Measurements from ENCODE around the gene PMEL. TPM values are rescaled to one million over a fixed set of nuclear protein-coding genes. Genes with fewer than 3 reads are reported as not detected.

Gene PMEL
- total RNA-seq, 3 donors from 2014 or later: 1.3 to 4.4 (median 3.4) TPM

DNA sequence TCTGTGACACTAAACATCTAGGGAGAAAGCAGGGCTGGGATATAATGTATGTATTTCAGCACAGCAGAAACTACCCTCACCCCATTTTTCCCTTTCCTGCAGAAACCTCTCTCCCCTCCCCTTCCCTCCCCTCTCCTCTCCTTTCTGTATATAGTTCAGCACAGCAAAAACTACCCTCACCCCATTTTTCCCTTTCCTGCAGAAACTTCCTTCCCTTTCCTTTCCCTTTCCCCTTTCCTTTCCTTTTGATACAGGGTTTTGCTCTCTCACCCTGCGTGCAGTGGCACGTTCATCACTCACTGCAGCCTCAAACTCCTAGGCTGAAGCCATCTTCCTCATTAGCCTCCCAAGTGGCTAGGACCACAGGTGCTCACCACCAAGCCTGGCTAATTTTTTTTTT, 2.1 kb downstream of the PMEL start:
- DNase-seq (no peak), ATAC-seq (no peak)
- no peaks in the 10 kb centered on the region for H3K9me3 ChIP-seq
- TF ChIP-seq, protein P1, sequence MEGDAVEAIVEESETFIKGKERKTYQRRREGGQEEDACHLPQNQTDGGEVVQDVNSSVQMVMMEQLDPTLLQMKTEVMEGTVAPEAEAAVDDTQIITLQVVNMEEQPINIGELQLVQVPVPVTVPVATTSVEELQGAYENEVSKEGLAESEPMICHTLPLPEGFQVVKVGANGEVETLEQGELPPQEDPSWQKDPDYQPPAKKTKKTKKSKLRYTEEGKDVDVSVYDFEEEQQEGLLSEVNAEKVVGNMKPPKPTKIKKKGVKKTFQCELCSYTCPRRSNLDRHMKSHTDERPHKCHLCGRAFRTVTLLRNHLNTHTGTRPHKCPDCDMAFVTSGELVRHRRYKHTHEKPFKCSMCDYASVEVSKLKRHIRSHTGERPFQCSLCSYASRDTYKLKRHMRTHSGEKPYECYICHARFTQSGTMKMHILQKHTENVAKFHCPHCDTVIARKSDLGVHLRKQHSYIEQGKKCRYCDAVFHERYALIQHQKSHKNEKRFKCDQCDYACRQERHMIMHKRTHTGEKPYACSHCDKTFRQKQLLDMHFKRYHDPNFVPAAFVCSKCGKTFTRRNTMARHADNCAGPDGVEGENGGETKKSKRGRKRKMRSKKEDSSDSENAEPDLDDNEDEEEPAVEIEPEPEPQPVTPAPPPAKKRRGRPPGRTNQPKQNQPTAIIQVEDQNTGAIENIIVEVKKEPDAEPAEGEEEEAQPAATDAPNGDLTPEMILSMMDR (IDR thresholded peaks at IDR 0.05): no peak
- no peak overlapping the region for H3K4me3 ChIP-seq
- H3K4me1 ChIP-seq (ENCODE audit: low read depth): peaks cover 5% of the 10 kb centered on the region
- H3K36me3 ChIP-seq (ENCODE audit: low read depth): no peaks in the 10 kb centered on the region
- intact Hi-C loops (cut with DNase I, micrococcal nuclease): no loop called here

DNA sequence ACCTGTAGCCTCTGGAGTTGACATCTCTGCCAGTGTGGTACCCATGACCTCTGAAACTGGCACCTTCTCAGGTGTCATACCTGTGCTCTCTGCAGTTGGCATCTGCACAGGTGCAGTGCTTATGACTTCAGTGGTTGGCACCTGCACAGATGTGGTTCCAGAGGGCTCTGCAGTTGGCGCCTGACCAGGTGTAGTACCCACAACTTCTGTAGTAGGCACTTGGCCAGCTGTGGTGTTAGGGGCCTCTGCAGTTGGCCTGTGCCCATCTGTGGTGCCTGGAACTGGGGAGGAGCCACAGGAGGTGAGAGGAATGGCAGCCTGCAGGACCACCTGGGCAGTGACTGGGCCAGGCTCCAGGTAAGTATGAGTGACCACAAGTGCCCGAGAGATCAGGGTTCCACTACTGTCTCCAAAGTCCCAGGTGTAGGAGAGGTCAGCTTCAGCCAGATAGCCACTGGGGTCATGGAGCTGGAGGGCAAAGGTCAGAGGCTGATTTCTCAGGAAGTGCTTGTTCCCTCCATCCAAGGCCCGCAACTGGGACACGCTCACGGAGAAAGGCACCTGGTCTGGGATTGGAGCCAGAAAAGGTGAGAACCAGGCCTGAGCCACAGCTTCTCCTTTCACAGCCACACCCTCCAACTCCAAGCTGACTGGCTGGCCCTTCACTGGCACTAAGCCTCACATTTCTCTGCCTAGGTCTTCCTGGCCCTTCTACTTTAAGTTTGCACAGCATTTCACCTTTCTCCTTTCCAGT, 8.6 kb downstream of the PMEL start:
- no peak overlapping the region for H3K4me3 ChIP-seq
- H3K9me3 ChIP-seq: no peaks in the 10 kb centered on the region
- H3K4me1 ChIP-seq (ENCODE audit: low read depth): peaks cover 4% of the 10 kb centered on the region
- H3K36me3 ChIP-seq (ENCODE audit: low read depth): no peaks in the 10 kb centered on the region
- intact Hi-C loops (cut with DNase I, micrococcal nuclease): no loop called here
- ATAC-seq (peak; percentile 86), DNase-seq (peak in 2 of 3 donors; percentile 55 to 73)
- TF ChIP-seq, protein P1 (IDR thresholded peaks at IDR 0.05): no peak

DNA sequence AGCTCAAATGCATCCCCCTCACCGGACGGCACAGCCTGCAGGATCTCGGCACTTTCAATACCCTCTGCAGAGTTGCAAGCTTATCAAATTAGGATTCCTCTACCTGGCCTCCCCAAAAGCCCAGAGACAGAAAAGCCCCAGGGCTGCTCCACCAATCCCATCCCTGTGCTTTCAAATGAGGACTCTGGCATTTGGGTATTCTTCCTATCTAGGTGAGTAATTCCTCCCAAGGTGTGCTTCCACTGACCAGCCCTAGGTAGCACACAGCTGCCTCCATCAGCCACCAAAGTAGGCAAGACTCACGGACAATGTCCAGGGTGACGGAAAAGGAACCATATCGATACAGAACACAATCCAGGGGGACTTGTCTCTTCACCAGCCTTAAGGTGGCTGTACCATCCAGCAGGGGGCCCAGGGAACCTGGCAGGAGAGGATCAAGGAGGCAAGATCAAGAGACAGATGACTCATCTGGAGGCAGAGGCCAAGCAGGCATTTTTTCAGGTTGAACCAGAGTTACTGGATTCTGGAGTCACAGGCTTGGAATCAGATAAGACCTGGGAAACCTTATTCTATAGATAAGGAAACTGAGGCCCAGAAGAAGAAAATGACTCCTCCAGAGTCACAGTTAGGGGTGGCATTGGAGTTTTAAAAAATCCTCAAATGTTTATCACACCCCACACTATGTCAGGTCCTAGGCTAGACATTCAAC, 9.9 kb downstream of the PMEL start:
- H3K4me3 ChIP-seq: no peak overlapping the region
- DNase-seq: peak in 1 of 3 donors; percentile 39
- no peaks in the 10 kb centered on the region for H3K9me3 ChIP-seq
- peaks cover 6% of the 10 kb centered on the region for H3K36me3 ChIP-seq (ENCODE audit: low read depth)
- TF ChIP-seq, protein P1 (IDR thresholded peaks at IDR 0.05): no peak
- ATAC-seq: peak; percentile 65
- H3K4me1 ChIP-seq (ENCODE audit: low read depth): peaks cover 4% of the 10 kb centered on the region
- intact Hi-C loops (cut with DNase I, micrococcal nuclease): no loop called here

DNA sequence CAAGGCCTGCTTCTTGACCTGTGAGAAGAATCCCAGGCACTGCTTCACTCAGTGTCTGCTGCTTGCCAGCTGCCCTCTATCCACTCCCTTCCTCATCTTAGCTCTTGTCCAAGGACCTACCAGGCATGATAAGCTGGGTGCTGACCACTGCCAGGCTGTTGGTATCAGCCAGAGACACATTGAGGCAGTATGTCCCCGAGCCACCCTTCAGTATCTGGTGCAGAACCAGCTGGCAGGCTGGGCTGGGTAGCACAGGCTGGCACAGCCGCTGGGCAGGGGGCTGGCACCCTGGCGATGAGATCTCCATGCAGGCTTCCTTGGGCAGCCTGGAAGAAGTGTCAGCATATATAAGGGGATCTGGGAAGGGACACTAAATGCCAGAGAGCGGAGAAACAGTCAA, 10.5 kb downstream of the PMEL start:
- ATAC-seq: no peak
- intact Hi-C loops (cut with DNase I, micrococcal nuclease): no loop called here

DNA sequence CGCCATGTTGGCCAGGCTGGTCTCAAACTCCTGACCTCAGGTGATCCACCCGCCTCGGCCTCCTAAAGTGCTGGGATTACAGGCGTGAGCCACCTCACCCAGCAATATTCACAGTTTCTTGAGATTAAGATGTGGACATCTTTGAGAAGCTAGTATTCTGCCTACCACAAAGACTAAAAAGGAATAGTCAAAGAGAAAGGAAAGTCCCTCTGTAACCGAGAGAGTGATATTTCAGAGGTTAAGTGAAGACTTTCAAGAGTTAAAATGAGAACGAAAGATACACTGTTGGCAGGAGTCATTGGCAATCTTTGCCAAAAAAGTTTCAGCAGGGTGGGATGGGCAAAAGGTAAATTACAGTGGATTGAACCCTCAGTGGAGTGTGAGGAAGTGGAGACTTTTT, 19.3 kb downstream of the PMEL start:
- Histone ChIP-seq H3K4me3 (no peak overlapping the region), H3K4me1 (ENCODE audit: low read depth) (no peaks in the 10 kb centered on the region), H3K9me3 (no peaks in the 10 kb centered on the region), H3K36me3 (ENCODE audit: low read depth) (peaks cover 8% of the 10 kb centered on the region)
- ATAC-seq (no peak), DNase-seq (no peak)
- TF ChIP-seq, protein P1 (IDR thresholded peaks at IDR 0.05): no peak
- intact Hi-C loops (cut with DNase I, micrococcal nuclease): no loop called here

More for the DNA sequence above, 10.5 kb downstream of the PMEL start:
- H3K36me3 ChIP-seq (ENCODE audit: low read depth): peaks cover 6% of the 10 kb centered on the region
- peaks cover 4% of the 10 kb centered on the region for H3K4me1 ChIP-seq (ENCODE audit: low read depth)
- DNase-seq: no peak
- no peaks in the 10 kb centered on the region for H3K9me3 ChIP-seq
- TF ChIP-seq, protein P1 (IDR thresholded peaks at IDR 0.05): no peak
- no peak overlapping the region for H3K4me3 ChIP-seq

All from mucosa of descending colon (tissue), 3 donors.